Lower leg skin (tissue), 3 donors: ENCODE measurements around the gene PRDX5.

Experiments used
- CTCF ChIP-seq, 3 donors: fragments of 450-650 bp; IDR thresholded peaks; one replicate each; pipeline ENCODE4 v1.5.1; 2016; ENCODE audit warnings: antibody characterized with exemption in 3 of 3, mild to moderate bottlenecking in 3 of 3, moderate library complexity in 2 of 3
- POLR2A ChIP-seq, 2 donors: fragments of 450-650 bp; IDR thresholded peaks; one replicate each; pipeline ENCODE4 v1.6.1; 2016 to 2017; ENCODE audit warnings: antibody characterized with exemption in 2 of 2, mild to moderate bottlenecking in 1 of 2, moderate library complexity in 1 of 2

- TF ChIP-seq CTCF (IDR thresholded peaks at IDR 0.05) = no peak
- no peak for TF ChIP-seq POLR2A (IDR thresholded peaks at IDR 0.05)
These were observed 22.0 kb downstream of the PRDX5 start, which contains the start of gene CCDC88B for GRCh38 chr11:64339754-64340408.
